HepG2 (cell line): ENCODE measurements around the gene ACTL8. TPM values are rescaled to one million over a fixed set of nuclear protein-coding genes. Genes with fewer than 3 reads are reported as not detected.

ENCODE experiments used
- ATAC-seq: fragments of 200-7000 bp; cut with Tn5 transposase; 3 replicates; pipeline ENCODE4 v1.9.1; 2020; ENCODE audit warnings: mild to moderate bottlenecking, moderate library complexity
- BruUV-seq: library from RNA; stranded (reverse); fragments of 400-500 nt; replicated peaks from 2 replicates; lab custom pipeline; 2021; lab: Mats Ljungman, UMichigan
- CTCF ChIA-PET: fragments of 300-600 bp; formaldehyde crosslinking; extraction: SDS; loops from one replicate; lab custom pipeline; 2021; ENCODE audit warnings: low total read pairs, inconsistent platforms, low intra/inter-chr PET ratio; lab: Yijun Ruan, JAX
- POLR2A ChIA-PET: fragments of 350-600 bp; sonication (Branson Sonifier 250); formaldehyde crosslinking; loops from one replicate; lab custom pipeline; 2020; ENCODE audit warnings: antibody characterized with exemption, inconsistent platforms; lab: Yijun Ruan, JAX
- DNase-seq: peaks from one replicate; pipeline ENCODE4 v3.0.0-alpha.2; 2015; ENCODE audit warnings: low spot score
- FAIRE-seq: peaks from 3 replicates; lab custom pipeline; 2011; peaks lifted over from hg19 to GRCh38; lab: Jason Lieb, UNC
- H2AFZ ChIP-seq: one replicate; pipeline ENCODE4 v1.6.1; 2011; ENCODE audit warnings: low read length, inconsistent platforms
- H3K27ac ChIP-seq: fragments of 300-600 bp; 3 replicates; pipeline ENCODE4 v1.8.0; 2011; ENCODE audit warnings: mixed run types, mild to moderate bottlenecking, mixed read lengths, low read length, inconsistent platforms; ENCODE audit not compliant: insufficient read depth; ENCODE audit errors: extremely low read length
- H3K27me3 ChIP-seq, 2 experiments: fragments of 200-600 bp in 1 of 2; 2 replicates in 1 of 2; 3 replicates in 1 of 2; pipeline versions ENCODE4 v1.6.0 to v1.8.0; 2011; ENCODE audit warnings: low read length in 2 of 2, mild to moderate bottlenecking in 2 of 2, moderate library complexity in 2 of 2, inconsistent platforms in 1 of 2; ENCODE audit not compliant: insufficient read depth in 2 of 2, control insufficient read depth in 1 of 2
- H3K36me3 ChIP-seq, 2 experiments: fragments of 200-600 bp in 1 of 2; replicated peaks in 1 of 2; 2 replicates in 1 of 2; 3 replicates in 1 of 2; pipeline versions ENCODE4 v1.5.1 to v1.8.0; 2011; ENCODE audit warnings: low read length in 2 of 2, inconsistent platforms in 1 of 2; ENCODE audit not compliant: insufficient read depth in 2 of 2, control insufficient read depth in 1 of 2
- H3K4me1 ChIP-seq: 2 replicates; pipeline ENCODE4 v1.5.1; 2012; ENCODE audit warnings: low read length, inconsistent platforms; ENCODE audit not compliant: insufficient read depth
- H3K4me2 ChIP-seq: 2 replicates; pipeline ENCODE4 v1.6.0; 2011; ENCODE audit warnings: low read depth, low read length, inconsistent platforms
- H3K4me3 ChIP-seq, 3 experiments: fragments of 200-600 bp in 1 of 3; sonication (generic), shearing (Covaris generic) in 1 of 3; replicated peaks in 1 of 3; 2 replicates each; pipeline ENCODE4 v1.5.1; 2011 to 2016; ENCODE audit warnings: low read length in 3 of 3, inconsistent platforms in 2 of 3, low read depth in 2 of 3, mild to moderate bottlenecking in 2 of 3, control low read depth in 1 of 3, mixed read lengths in 1 of 3; ENCODE audit not compliant: insufficient read depth in 1 of 3
- H3K79me2 ChIP-seq: one replicate; pipeline ENCODE4 v1.6.1; 2011; ENCODE audit warnings: low read length, inconsistent platforms; ENCODE audit not compliant: insufficient read depth
- H3K9ac ChIP-seq: 2 replicates; pipeline ENCODE4 v1.6.0; 2011; ENCODE audit warnings: mild to moderate bottlenecking, low read depth, low read length, inconsistent platforms; ENCODE audit not compliant: insufficient read depth
- H3K9me3 ChIP-seq: 2 replicates; pipeline ENCODE4 v1.5.1; 2012; ENCODE audit warnings: mild to moderate bottlenecking, low read length
- H4K20me1 ChIP-seq: 2 replicates; pipeline ENCODE4 v1.6.0; 2011; ENCODE audit warnings: inconsistent platforms, mild to moderate bottlenecking, low read length, moderate library complexity; ENCODE audit not compliant: insufficient read depth
- ATF3 ChIP-seq: sonication (generic); formaldehyde crosslinking; IDR thresholded peaks from 2 replicates; pipeline ENCODE4 v1.4.0; 2020; ENCODE audit warnings: missing genetic modification reagents
- GFI1 ChIP-seq: sonication (generic); formaldehyde crosslinking; IDR thresholded peaks from 2 replicates; pipeline ENCODE4 v1.5.0; 2020; ENCODE audit warnings: missing genetic modification reagents, mild to moderate bottlenecking, borderline replicate concordance
- KAT8 ChIP-seq: IDR thresholded peaks from 2 replicates; pipeline ENCODE4 v1.6.1; 2016; ENCODE audit warnings: missing genetic modification reagents, missing compliant biosample characterization
- KLF16 ChIP-seq, 2 experiments: sonication (generic) in 1 of 2; formaldehyde crosslinking in 1 of 2; IDR thresholded peaks; 2 replicates each; pipeline versions ENCODE4 v1.6.1 to v1.8.0; 2016 to 2023; ENCODE audit warnings: missing genetic modification reagents in 2 of 2, missing compliant biosample characterization in 1 of 2
- PAF1 ChIP-seq: IDR thresholded peaks from 2 replicates; pipeline ENCODE4 v1.6.1; 2016; ENCODE audit warnings: missing genetic modification reagents, missing compliant biosample characterization
- POLR2AphosphoS2 ChIP-seq: IDR thresholded peaks from 2 replicates; pipeline ENCODE4 v1.6.1; 2011; ENCODE audit warnings: low read depth, low read length, improper control_type of control experiment
- SMC3 ChIP-seq: IDR thresholded peaks from 2 replicates; pipeline ENCODE4 v1.6.1; 2011; ENCODE audit warnings: low read length, improper control_type of control experiment
- TRIM22 ChIP-seq: fragments of 450-650 bp; IDR thresholded peaks from 2 replicates; pipeline ENCODE4 v1.6.1; 2017
- ZKSCAN1 ChIP-seq: fragments of 150-350 bp; IDR thresholded peaks from 2 replicates; pipeline ENCODE4 v1.6.1; 2014; ENCODE audit warnings: low read length
- ZNF207 ChIP-seq: fragments of 450-650 bp; IDR thresholded peaks from 2 replicates; pipeline ENCODE4 v1.6.1; 2016; ENCODE audit warnings: antibody characterized with exemption, borderline replicate concordance
- ZNF451 ChIP-seq: sonication (generic); formaldehyde crosslinking; IDR thresholded peaks from 2 replicates; pipeline ENCODE4 v1.5.0; 2020; ENCODE audit warnings: mild to moderate bottlenecking, missing genetic modification reagents
- ZNF629 ChIP-seq: sonication (generic); formaldehyde crosslinking; conservative IDR thresholded peaks from 2 replicates; pipeline ENCODE4 v1.5.0; 2020; ENCODE audit warnings: missing genetic modification reagents
- ZNF639 ChIP-seq: conservative IDR thresholded peaks from 2 replicates; pipeline ENCODE4 v1.6.1; 2018; ENCODE audit warnings: missing genetic modification reagents
- WGBS: methylation state at CpG from one replicate; pipeline ENCODE4 v1.1.6; 2017; ENCODE audit warnings: low lambda C conversion rate; 5-methylcytosine and 5-hydroxymethylcytosine counted together
- in situ Hi-C: cut with HindIII; loops from 2 replicates; pipeline ENCODE4 v1.10.0; 2017; ENCODE audit warnings: low pct_unique_long_range_greater_than_20kb; ENCODE audit not compliant: extremely low pct_ligation_motif_present
- intact Hi-C: fragments of 100-400 bp; cut with micrococcal nuclease; formaldehyde crosslinking; loops from one replicate; pipeline ENCODE4 v1.10.0; 2022; ENCODE audit not compliant: unreplicated experiment
- polyA plus RNA-seq, 8 experiments: library from polyadenylated mRNA; depleted of rRNA in 3 of 8; stranded (reverse) in 7 of 8; unstranded in 1 of 8; fragments of >200 nt; fragmentation: Illumina TruSeq in 4 of 8; extraction: Trizol in 4 of 8; gene quantifications; 2 replicates each; pipeline versions ENCODE4 v1.2.1 to v1.2.3, GENCODE V29; 2011 to 2016; ENCODE audit warnings: low read depth in 4 of 8, missing spikeins in 1 of 8, mixed read lengths in 1 of 8; ENCODE audit not compliant: insufficient read depth in 1 of 8
- total RNA-seq, 5 experiments: library from RNA; depleted of rRNA; stranded (reverse); fragments of >200 nt; fragmentation: Illumina TruSeq; extraction: Trizol; gene quantifications; 2 replicates each; pipeline ENCODE4 v1.2.3, GENCODE V29; 2016; ENCODE audit warnings: low read depth in 1 of 5

ACTL8 gene
- total and polyA plus RNA-seq, 2 of the 13 experiments (the other 11 are each of a cell fraction or from before 2014, with no cell fraction given) = 0.09 to 0.64 TPM

GRCh38 chr1:17743925-17744324, 11.2 kb upstream of the ACTL8 start:
- H3K36me3 ChIP-seq = no peaks in the 10 kb centered on the region
- CTCF ChIA-PET = interaction anchor here (1.2 kb wide), 1 partner anchor 250 kb away, joined by 3 read pairs; no protein-coding TSS in a partner anchor
- H3K4me1 ChIP-seq = no peaks in the 10 kb centered on the region
- no peak overlapping the region for H3K9ac ChIP-seq
- DNase-seq (no peak), ATAC-seq (no peak), FAIRE-seq (no peak)
- no TSS peak for BruUV-seq
- 86% methylated on average over 1 of the region's 3 CpGs for WGBS
- H3K79me2 ChIP-seq = no peaks in the 10 kb centered on the region
- H3K4me2 ChIP-seq = no peak overlapping the region
- H4K20me1 ChIP-seq = no peaks in the 10 kb centered on the region
- H3K27me3 ChIP-seq = peaks cover 6 to 21% of the 10 kb centered on the region in 2 experiments; a peak in 3 of 5 replicates
- H3K4me3 ChIP-seq = no peak overlapping the region
- in situ Hi-C loops = no loop called here
- H2AFZ ChIP-seq = no peak overlapping the region
- no peak overlapping the region for H3K27ac ChIP-seq
- POLR2A ChIA-PET = no interaction called here
- TF ChIP-seq ZNF629 (CRISPR knock-in tag) = peak; percentile 81
- no peak for TF ChIP-seq ATF3 (CRISPR knock-in tag)
- TF ChIP-seq, all 625 proteins: peak for 1
- H3K9me3 ChIP-seq = no peaks in the 10 kb centered on the region
- intact Hi-C loops = no loop called here

GRCh38 chr1:17744666-17745478, 10.3 kb upstream of the ACTL8 start:
- Histone ChIP-seq H3K9me3 (no peaks in the 10 kb centered on the region), H3K4me3 (no peak overlapping the region), H3K79me2 (no peaks in the 10 kb centered on the region), H3K36me3 (no peaks in the 10 kb centered on the region), H4K20me1 (no peaks in the 10 kb centered on the region), H2AFZ (no peak overlapping the region), H3K9ac (no peak overlapping the region), H3K4me1 (no peaks in the 10 kb centered on the region), H3K27me3 (peaks cover 5 to 21% of the 10 kb centered on the region in 2 experiments; a peak in 3 of 5 replicates), H3K4me2 (no peak overlapping the region), H3K27ac (no peak overlapping the region)
- ChIA-PET POLR2A (no interaction called here), CTCF (interaction anchor here (1.2 kb wide), 1 partner anchor 251 kb away, joined by 3 read pairs; no protein-coding TSS in a partner anchor)
- no TSS peak for BruUV-seq
- DNase-seq = peak; percentile 16
- in situ Hi-C loops = no loop called here
- peak; percentile 59 for ATAC-seq
- peak; percentile 8 for FAIRE-seq
- WGBS = 47% methylated on average over 6 of the region's 11 CpGs
- intact Hi-C loops = no loop called here
- TF ChIP-seq SMC3 (peak; percentile 42; the same call in 1 of the 2 replicates), TRIM22 (no peak), ZNF639 (CRISPR knock-in tag) (no peak), ZNF207 (no peak), ZKSCAN1 (peak; percentile 85), GFI1 (CRISPR knock-in tag) (no peak), ZNF451 (no peak), POLR2AphosphoS2 (no peak), KAT8 (CRISPR knock-in tag) (no peak), KLF16 (CRISPR knock-in tag; IDR thresholded peaks at IDR 0.05) (no peak), PAF1 (CRISPR knock-in tag) (no peak)
